Measurements from ENCODE around the gene DAD1. TPM values are rescaled to one million over a fixed set of nuclear protein-coding genes. Genes with fewer than 3 reads are reported as not detected.
"Not testable (repeated sequence)": the region's sequence is repeated elsewhere in the genome, so short reads cannot be mapped to it uniquely, and the experiment has no call there.

DAD1 gene
- total RNA-seq (2014; rRNA removed; shearing (Covaris generic)) = 280 and 308 TPM in 2 replicates
- 275 and 317 TPM in 2 replicates for polyA plus RNA-seq (2015; cell fraction: cytosol; rRNA removed)
- 148 and 176 TPM in 2 replicates for polyA plus RNA-seq (2015; cell fraction: nucleus; rRNA removed)

DNA sequence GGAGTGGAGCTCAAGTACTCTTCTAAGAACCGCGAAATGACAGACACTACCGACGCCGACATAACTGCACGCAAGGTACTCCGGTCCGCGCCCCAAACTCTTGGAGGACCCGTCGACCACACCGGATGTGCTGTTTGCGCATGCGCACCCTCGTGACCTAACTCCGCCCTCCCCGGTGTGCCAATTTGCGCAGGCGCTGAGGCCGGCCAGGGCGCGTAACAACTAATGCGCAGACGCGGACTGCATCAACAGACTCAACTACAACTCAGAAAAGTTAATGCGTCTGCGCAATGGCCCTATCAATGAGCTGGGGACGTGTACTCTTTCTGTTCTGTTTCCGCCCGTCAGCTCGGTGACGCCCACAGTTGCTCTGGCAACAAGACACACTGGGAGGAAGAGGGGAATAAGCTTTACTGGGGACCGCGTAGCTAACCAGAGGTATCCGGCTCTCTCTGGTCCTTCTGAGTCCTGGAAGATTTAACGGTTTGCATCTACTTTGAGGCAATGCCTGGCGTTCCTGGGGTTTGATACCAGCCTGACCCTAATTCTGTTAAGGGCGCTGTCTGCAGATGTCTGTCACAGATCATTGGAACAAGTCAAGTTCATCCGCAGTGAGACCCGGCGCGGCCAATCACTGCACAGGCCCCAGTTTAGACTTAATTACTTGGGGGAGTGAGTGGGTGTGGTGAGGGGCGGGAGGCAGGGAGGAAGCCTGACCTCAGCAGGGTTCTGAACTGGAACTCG, at the start of gene DAD1:
Gene DAD1, minus strand, starts transcription at position 129 of the 744 bp plus-strand sequence. Its CDS starts 67 bp downstream, at position 62.
- peak; percentile 99 for DNase-seq (ENCODE audit: low read depth)

DNA sequence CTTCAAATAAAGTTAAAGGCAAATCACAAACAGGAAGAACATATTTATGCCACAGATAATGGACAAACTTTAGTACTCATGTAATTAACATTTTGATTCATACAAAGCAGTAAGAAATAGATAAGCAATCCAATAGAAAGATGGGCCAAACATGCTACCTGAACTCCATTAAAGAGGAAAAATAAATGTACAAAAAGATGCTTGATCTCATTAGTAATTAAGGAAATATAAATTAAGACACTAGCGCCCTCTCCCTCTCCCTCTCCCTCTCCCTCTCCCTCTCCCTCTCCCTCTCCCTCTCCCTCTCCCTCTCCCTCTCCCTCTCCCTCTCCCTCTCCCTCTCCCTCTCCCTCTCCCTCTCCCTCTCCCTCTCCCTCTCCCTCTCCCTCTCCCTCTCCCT, 47.0 kb upstream of the DAD1 start:
- DNase-seq (ENCODE audit: low read depth) = not testable (repeated sequence)

DNA sequence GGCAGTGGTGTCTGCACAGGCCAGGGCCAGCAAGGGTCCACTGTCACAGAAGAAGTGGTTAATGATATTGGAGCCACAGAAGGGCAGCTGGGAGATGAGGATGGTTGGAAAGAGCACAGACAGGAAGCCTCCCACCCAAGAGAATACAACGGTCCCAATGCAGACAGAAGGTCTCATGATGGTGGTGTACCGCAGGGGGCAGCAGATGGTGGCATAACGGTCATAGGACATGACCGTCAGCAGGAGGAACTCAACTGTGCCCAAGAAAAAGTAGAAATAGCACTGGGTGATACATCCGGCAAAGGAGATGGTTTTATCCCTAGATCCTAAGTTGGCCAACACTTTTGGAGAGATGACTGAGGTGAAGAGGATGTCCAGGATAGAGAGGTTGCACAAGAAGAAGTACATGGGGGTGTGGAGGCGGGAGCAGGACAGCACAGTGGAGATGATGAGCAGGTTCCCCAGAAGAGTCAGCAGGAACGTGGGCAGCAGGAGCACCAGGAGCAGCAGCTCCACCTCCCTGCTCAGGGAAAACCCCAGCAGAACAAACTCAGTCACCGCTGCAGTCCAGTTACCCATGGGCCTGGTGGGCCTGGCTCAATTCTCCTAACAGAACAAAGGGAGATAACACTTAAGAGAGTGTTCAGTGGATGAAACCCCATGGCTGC, 45.3 kb upstream of the DAD1 start:
- DNase-seq (ENCODE audit: low read depth) = no peak

GRCh38 chr14:22630486-22630885, 41.5 kb upstream of the DAD1 start:
- DNase-seq (ENCODE audit: low read depth) = peak; percentile 60

- no peak for DNase-seq (ENCODE audit: low read depth)
Measured at GRCh38 chr14:22630066-22630465, 41.0 kb upstream of the DAD1 start.

DNA sequence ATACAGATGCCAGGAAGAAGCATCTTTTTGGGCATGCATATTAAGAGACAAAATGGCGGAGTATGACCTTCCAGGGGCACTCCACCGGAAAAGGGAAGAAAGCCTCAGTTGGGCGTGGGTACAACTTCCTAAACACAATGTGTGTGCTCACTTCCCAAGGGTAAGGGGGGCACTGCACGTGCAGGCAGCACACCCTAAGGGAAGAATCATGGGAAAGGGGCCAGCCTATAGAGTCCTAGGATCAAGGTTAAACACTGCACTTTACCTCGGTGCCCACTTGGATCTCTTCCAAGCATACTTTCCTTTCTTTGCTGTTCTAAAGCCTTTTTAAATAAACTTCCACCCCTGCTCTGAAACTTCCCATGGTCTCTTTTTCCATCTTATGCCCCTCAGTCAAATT, 40.3 kb upstream of the DAD1 start:
- no peak for DNase-seq (ENCODE audit: low read depth)

GRCh38 chr14:22627506-22628263, 38.7 kb upstream of the DAD1 start:
- DNase-seq (ENCODE audit: low read depth) = no peak

- DNase-seq (ENCODE audit: low read depth) = no peak
Measured at GRCh38 chr14:22626590-22626989, 37.6 kb upstream of the DAD1 start.

- no peak for DNase-seq (ENCODE audit: low read depth)
Measured at GRCh38 chr14:22623047-22623446, 34.0 kb upstream of the DAD1 start.

DNA sequence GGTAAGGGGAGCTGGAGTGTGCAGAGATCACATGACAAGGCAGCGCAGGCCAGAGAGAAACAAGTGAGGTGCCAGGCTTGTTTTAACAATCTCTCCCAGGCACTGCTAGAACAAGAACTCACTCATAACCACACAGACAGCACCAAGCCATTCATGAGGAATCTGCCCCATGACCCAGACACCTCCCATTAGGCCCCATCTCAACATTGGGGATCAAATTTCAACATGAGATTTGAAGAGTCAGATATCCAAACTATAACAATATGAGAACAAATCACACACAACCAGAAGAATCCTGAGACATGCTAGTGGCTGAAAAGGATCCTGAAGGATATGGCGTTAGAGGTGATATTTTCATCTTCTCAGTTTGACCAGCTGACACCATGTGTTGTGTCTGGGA, 33.2 kb upstream of the DAD1 start:
- no peak for DNase-seq (ENCODE audit: low read depth)

GRCh38 chr14:22615765-22616164, 26.7 kb upstream of the DAD1 start:
- not testable (repeated sequence) for DNase-seq (ENCODE audit: low read depth)

- DNase-seq (ENCODE audit: low read depth) = peak; percentile 96
Measured at GRCh38 chr14:22614240-22614799, 25.3 kb upstream of the DAD1 start.

DNA sequence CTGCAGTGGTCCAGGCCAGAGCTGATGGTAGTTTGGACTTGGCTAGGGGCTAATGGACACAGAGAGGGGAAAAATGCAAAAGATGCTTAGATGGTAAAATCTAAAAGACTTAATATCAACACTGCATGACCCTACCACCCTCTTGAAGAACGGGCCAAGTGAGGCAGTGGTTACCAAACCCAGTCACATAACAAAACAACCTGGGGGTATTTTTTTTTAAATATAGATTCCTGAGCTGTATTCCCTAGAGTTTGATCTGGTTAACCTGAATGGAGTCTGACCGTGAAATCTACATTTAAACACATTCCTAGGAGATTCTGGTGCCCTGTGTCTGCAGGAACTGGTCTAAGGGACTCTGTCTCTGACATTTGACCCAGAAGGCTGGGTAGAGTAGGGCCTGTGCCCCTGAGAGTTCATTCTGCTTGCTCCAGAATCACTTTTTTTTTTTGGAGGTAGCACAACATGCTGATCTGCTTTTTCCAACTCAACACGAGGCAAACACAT, 24.8 kb upstream of the DAD1 start:
- DNase-seq (ENCODE audit: low read depth) = no peak

- DNase-seq (ENCODE audit: low read depth) = no peak
Measured at GRCh38 chr14:22613106-22613695, 24.2 kb upstream of the DAD1 start.

DNA sequence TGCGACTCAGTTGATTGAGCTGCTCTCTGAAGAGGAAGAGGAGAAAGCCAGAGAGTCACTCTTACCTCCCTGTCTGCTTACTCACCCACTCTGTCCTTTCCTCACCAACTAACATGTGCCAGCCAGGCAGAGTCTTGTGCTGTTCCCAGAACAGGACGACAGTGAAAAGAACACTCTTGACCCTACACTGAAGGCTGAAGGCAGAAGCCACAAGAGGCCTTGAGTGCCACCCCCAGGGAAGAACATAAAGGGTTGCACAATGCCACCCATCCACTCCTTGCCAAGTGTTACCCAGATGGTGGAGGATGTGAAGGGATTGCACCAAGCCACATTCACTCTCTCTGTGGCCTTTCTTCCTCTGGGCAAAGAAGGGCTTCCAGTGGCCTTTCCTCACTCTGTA, 21.9 kb upstream of the DAD1 start:
- DNase-seq (ENCODE audit: low read depth) = no peak

- DNase-seq (ENCODE audit: low read depth) = no peak
Measured at GRCh38 chr14:22607291-22607690, 18.3 kb upstream of the DAD1 start.

- no peak for DNase-seq (ENCODE audit: low read depth)
Measured at GRCh38 chr14:22606380-22606779, 17.4 kb upstream of the DAD1 start.

GRCh38 chr14:22602862-22603261, 13.8 kb upstream of the DAD1 start:
- DNase-seq (ENCODE audit: low read depth) = peak; percentile 36

DNA sequence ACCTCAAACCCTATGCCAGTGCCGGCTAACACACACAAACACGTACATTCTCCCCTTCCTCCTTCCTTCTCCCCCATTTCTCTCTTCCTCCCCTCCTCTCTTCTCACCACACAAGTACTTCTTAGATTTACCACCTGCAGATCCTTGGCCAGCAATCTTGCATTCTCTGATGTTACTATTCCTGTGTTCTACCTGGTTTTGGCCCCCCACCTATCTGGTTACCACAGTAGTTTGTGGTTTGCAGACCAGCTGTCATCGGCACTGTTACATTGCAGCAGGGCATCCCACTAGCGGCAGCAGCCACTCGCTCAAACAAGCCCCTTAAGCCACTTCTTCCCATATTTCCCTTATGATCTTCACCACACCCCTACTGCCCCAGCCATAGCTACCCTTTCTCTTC, 13.0 kb upstream of the DAD1 start:
- DNase-seq (ENCODE audit: low read depth) = no peak

GRCh38 chr14:22601456-22601855, 12.4 kb upstream of the DAD1 start:
- DNase-seq (ENCODE audit: low read depth) = no peak

GRCh38 chr14:22600027-22600426, 11.0 kb upstream of the DAD1 start:
- DNase-seq (ENCODE audit: low read depth) = no peak

Data from HT1080 (cell line).